Measurements from ENCODE around the gene SH3GLB1. TPM values are rescaled to one million over a fixed set of nuclear protein-coding genes. Genes with fewer than 3 reads are reported as not detected.

Gene SH3GLB1
- total and polyA plus RNA-seq, 2 of the 8 experiments (the other 6 are each of a cell fraction or from before 2014, with no cell fraction given) = 7.7 to 43.1 TPM

DNA sequence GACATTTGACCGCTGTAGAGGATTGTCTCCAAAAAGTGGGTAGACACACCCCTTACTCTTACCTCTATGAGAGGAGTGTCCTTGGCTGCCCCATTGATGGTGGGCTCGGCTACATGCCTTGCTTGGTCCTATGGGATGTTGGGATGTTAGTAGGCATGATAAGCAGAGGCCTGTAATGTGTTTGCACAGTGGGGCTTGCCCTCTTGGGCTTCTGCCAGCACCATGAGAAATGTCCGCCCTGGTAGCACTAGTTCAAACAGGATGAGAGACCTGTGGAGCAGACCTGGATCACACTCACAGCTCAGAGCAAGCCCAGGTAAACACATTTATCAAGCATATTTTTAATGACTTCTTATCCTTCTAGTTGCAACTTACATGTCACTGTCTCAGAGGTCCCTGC, 54.2 kb downstream of the SH3GLB1 start:
- Histone ChIP-seq H4K20me1 (replicated peaks in 1 of 2; ENCODE audit: control insufficient read depth in 1 of 2, insufficient read depth in 2 of 2, low read length in 2 of 2) (no peaks in the 10 kb centered on the region), H3K79me2 (ENCODE audit: control insufficient read depth in 1 of 2, insufficient read depth in 2 of 2, low read length in 2 of 2) (no peaks in the 10 kb centered on the region), H4K8ac (ENCODE audit: extremely low read depth, insufficient read depth, low read length) (no peak overlapping the region), H2BK120ac (replicated peaks; ENCODE audit: low read depth, low read length) (no peak overlapping the region), H2BK12ac (ENCODE audit: low read depth, low read length) (no peak overlapping the region), H4K5ac (ENCODE audit: insufficient read length, low read depth, low read length) (no peak overlapping the region), H2BK5ac (ENCODE audit: low read depth, low read length) (no peak overlapping the region), H3K4me3 (ENCODE audit: extremely low read depth in 1 of 4, insufficient read depth in 2 of 4, low read depth in 3 of 4, low read length in 4 of 4) (no peak overlapping the region), H3K9ac (replicated peaks in 1 of 4; ENCODE audit: extremely low read depth in 1 of 4, low read depth in 3 of 4, low read length in 3 of 4) (no peak overlapping the region), H2AK5ac (ENCODE audit: low read depth, low read length) (no peak overlapping the region), H4K91ac (replicated peaks; ENCODE audit: insufficient read length, low read length) (no peak overlapping the region), H2BK15ac (ENCODE audit: low read length) (no peak overlapping the region; the same call in 1 of the 2 replicates), H3K56ac (replicated peaks; ENCODE audit: insufficient read length, low read depth, low read length) (no peak overlapping the region), H3K14ac (ENCODE audit: insufficient read length) (no peak overlapping the region), H3K27ac (ENCODE audit: low read depth, low read length) (no peak overlapping the region), H2BK20ac (ENCODE audit: low read length) (no peak overlapping the region), H3K9me3 (ENCODE audit: insufficient read depth in 2 of 2, low read depth in 1 of 2, low read length in 1 of 2) (no peaks in the 10 kb centered on the region), H3K23me2 (ENCODE audit: low read depth, low read length) (no peaks in the 10 kb centered on the region), H2AFZ (ENCODE audit: low read length) (no peak overlapping the region), H3K79me1 (ENCODE audit: low read depth, low read length) (no peaks in the 10 kb centered on the region; the same call in 1 of the 2 replicates), H3K4me1 (replicated peaks in 1 of 4; ENCODE audit: control insufficient read depth in 3 of 4, insufficient read depth in 4 of 4, low read length in 3 of 4) (peaks cover 0 to 3% (median 0%) of the 10 kb centered on the region in 4 experiments; a peak in 1 of 7 replicates), H3K18ac (ENCODE audit: extremely low read depth, low read length) (no peak overlapping the region), H3K36me3 (ENCODE audit: control insufficient read depth in 2 of 4, insufficient read depth in 4 of 4, low read length in 3 of 4) (no peaks in the 10 kb centered on the region), H3K23ac (ENCODE audit: insufficient read length) (no peak overlapping the region), H3K4ac (replicated peaks; ENCODE audit: insufficient read length, low read depth, low read length) (no peak overlapping the region), H3K4me2 (ENCODE audit: insufficient read depth in 1 of 2, low read depth in 2 of 2, low read length in 2 of 2) (no peak overlapping the region), H3K27me3 (replicated peaks in 1 of 4; ENCODE audit: control insufficient read depth in 3 of 4, extremely low read depth in 1 of 4, insufficient read depth in 3 of 4, low read length in 3 of 4) (no peaks in the 10 kb centered on the region)
- CTCF ChIA-PET (ENCODE audit: partially characterized antibody) = interaction anchor here (0.9 to 2.3 kb wide), 4 partner anchors 10 to 257 kb away, joined by 3 to 6 read pairs (median 5); no protein-coding TSS in a partner anchor
- 95% methylated on average over 3 of the region's 3 CpGs; no CpG with 5 or more reads in 1 of the 2 experiments for WGBS, 2 experiments (ENCODE audit: extremely low coverage in 1 of 2, insufficient coverage in 1 of 2, insufficient read length in 1 of 2, insufficient replicate concordance in 2 of 2, low coverage in 1 of 2, low lambda C conversion rate in 2 of 2, missing lambda C conversion rate in 1 of 2)
- DNase-seq (ENCODE audit: low read depth in 1 of 2, low spot score in 2 of 2) = no peak
- FAIRE-seq = no peak
- POLR2A ChIA-PET (ENCODE audit: partially characterized antibody) = interaction anchor here (0.9 to 1.4 kb wide), 2 partner anchors 8 to 155 kb away, joined by 3 read pairs; partner anchors contain the start of genes HS2ST1 and SELENOF
- TF ChIP-seq MAFK (IDR thresholded peaks at IDR 0.05; ENCODE audit: low read depth, low read length) (no peak), NANOG (IDR thresholded peaks at IDR 0.05; ENCODE audit: insufficient read depth, low read depth, low read length, poor library complexity, severe bottlenecking) (no peak), PHF8 (conservative IDR thresholded peaks at IDR 0.05; ENCODE audit: low read depth, low read length) (no peak), RFX5 (IDR thresholded peaks at IDR 0.05; ENCODE audit: borderline replicate concordance, low read depth, low read length) (no peak), CEBPB (IDR thresholded peaks at IDR 0.05; ENCODE audit: low read depth, low read length) (no peak), GTF2F1 (IDR thresholded peaks at IDR 0.05; ENCODE audit: borderline replicate concordance, low read depth, low read length) (no peak), GABPA (IDR thresholded peaks at IDR 0.05; ENCODE audit: borderline replicate concordance, insufficient read depth, low read length) (no peak), EGR1 (IDR thresholded peaks at IDR 0.05; ENCODE audit: borderline replicate concordance, low read depth, low read length) (no peak), CHD2 (IDR thresholded peaks at IDR 0.05; ENCODE audit: low read length) (no peak), CHD1 (IDR thresholded peaks at IDR 0.05; ENCODE audit: low read depth, low read length) (no peak), SP4 (IDR thresholded peaks at IDR 0.05; ENCODE audit: low read length) (no peak)
- TF ChIP-seq, protein P1, sequence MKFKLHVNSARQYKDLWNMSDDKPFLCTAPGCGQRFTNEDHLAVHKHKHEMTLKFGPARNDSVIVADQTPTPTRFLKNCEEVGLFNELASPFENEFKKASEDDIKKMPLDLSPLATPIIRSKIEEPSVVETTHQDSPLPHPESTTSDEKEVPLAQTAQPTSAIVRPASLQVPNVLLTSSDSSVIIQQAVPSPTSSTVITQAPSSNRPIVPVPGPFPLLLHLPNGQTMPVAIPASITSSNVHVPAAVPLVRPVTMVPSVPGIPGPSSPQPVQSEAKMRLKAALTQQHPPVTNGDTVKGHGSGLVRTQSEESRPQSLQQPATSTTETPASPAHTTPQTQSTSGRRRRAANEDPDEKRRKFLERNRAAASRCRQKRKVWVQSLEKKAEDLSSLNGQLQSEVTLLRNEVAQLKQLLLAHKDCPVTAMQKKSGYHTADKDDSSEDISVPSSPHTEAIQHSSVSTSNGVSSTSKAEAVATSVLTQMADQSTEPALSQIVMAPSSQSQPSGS (IDR thresholded peaks at IDR 0.05; ENCODE audit: low read length) = no peak
